ENCODE measurements around the gene PARVB. TPM values are rescaled to one million over a fixed set of nuclear protein-coding genes. Genes with fewer than 3 reads are reported as not detected.
A peak's percentile ranks its signal among the peaks of the same experiment; 100 is the strongest.

PARVB gene
- total and polyA plus RNA-seq, 4 experiments from 2014 or later, result 3.4 to 17.0 (median 9.8) TPM

- Histone ChIP-seq H3K4me3 (ENCODE audit: low read length in 2 of 2) (no peak overlapping the region), H3K9me3 (ENCODE audit: control insufficient read depth in 1 of 2, low read length in 2 of 2) (no peaks in the 10 kb centered on the region), H3K27ac (ENCODE audit: low read depth, low read length) (no peak overlapping the region), H3K36me3 (ENCODE audit: insufficient read depth, low read length) (no peaks in the 10 kb centered on the region), H3K4me1 (ENCODE audit: insufficient read depth, low read length) (no peaks in the 10 kb centered on the region), H3K27me3 (ENCODE audit: insufficient read depth, low read length) (no peaks in the 10 kb centered on the region)
- DNase-seq, result no peak
- intact Hi-C loops (cut with micrococcal nuclease), result no loop called here
- POLR2A ChIA-PET (ENCODE audit: partially characterized antibody), result interaction anchor here (1.2 kb wide), 1 partner anchor 14 kb away, joined by 4 read pairs; the partner anchor contains the start of gene PARVG
- CTCF ChIA-PET (ENCODE audit: partially characterized antibody), result no interaction called here
- no peak overlapping the region for H3K27ac Mint-ChIP-seq
- H3K9me3 Mint-ChIP-seq, result no peaks in the 10 kb centered on the region
- no peaks in the 10 kb centered on the region for H3K4me1 Mint-ChIP-seq
- H3K36me3 Mint-ChIP-seq, result no peaks in the 10 kb centered on the region
- no peaks in the 10 kb centered on the region for H3K27me3 Mint-ChIP-seq
- H3K4me3 Mint-ChIP-seq, result no peak overlapping the region
Measured at GRCh38 chr22:44167501-44167900, 143.4 kb downstream of the PARVB start.

- H3K4me1 ChIP-seq (ENCODE audit: insufficient read depth, low read length), result no peaks in the 10 kb centered on the region
- CTCF ChIA-PET (ENCODE audit: partially characterized antibody), result no interaction called here
- H3K27ac ChIP-seq (ENCODE audit: low read depth, low read length), result no peak overlapping the region
- no peaks in the 10 kb centered on the region for H3K36me3 Mint-ChIP-seq
- no peak overlapping the region for H3K4me3 ChIP-seq (ENCODE audit: low read length in 2 of 2)
- no peaks in the 10 kb centered on the region for H3K9me3 ChIP-seq (ENCODE audit: control insufficient read depth in 1 of 2, low read length in 2 of 2)
- H3K9me3 Mint-ChIP-seq, result no peaks in the 10 kb centered on the region
- no peak for DNase-seq
- no peaks in the 10 kb centered on the region for H3K27me3 Mint-ChIP-seq
- no peaks in the 10 kb centered on the region for H3K27me3 ChIP-seq (ENCODE audit: insufficient read depth, low read length)
- no peaks in the 10 kb centered on the region for H3K36me3 ChIP-seq (ENCODE audit: insufficient read depth, low read length)
- H3K4me1 Mint-ChIP-seq, result no peaks in the 10 kb centered on the region
- intact Hi-C loops (cut with micrococcal nuclease), result no loop called here
- no peak overlapping the region for H3K27ac Mint-ChIP-seq
- POLR2A ChIA-PET (ENCODE audit: partially characterized antibody), result interaction anchor here (1.2 kb wide), 1 partner anchor 13 kb away, joined by 4 read pairs; the partner anchor contains the start of gene PARVG
- H3K4me3 Mint-ChIP-seq, result no peak overlapping the region
Measured at GRCh38 chr22:44168206-44168605, 144.1 kb downstream of the PARVB start.

- no peaks in the 10 kb centered on the region for H3K4me1 ChIP-seq (ENCODE audit: insufficient read depth, low read length)
- H3K9me3 ChIP-seq (ENCODE audit: control insufficient read depth in 1 of 2, low read length in 2 of 2), result no peaks in the 10 kb centered on the region
- Mint-ChIP-seq H3K36me3 (no peaks in the 10 kb centered on the region), H3K4me1 (no peaks in the 10 kb centered on the region), H3K27me3 (peaks cover 0 to 2% of the 10 kb centered on the region in 2 donors), H3K27ac (no peak overlapping the region), H3K9me3 (no peaks in the 10 kb centered on the region), H3K4me3 (no peak overlapping the region)
- H3K4me3 ChIP-seq (ENCODE audit: low read length in 2 of 2), result no peak overlapping the region
- no peak overlapping the region for H3K27ac ChIP-seq (ENCODE audit: low read depth, low read length)
- no peaks in the 10 kb centered on the region for H3K27me3 ChIP-seq (ENCODE audit: insufficient read depth, low read length)
- ChIA-PET POLR2A (ENCODE audit: partially characterized antibody) (no interaction called here), CTCF (ENCODE audit: partially characterized antibody) (no interaction called here)
- intact Hi-C loops (cut with micrococcal nuclease), result no loop called here
- H3K36me3 ChIP-seq (ENCODE audit: insufficient read depth, low read length), result no peaks in the 10 kb centered on the region
- no peak for DNase-seq
Measured at GRCh38 chr22:44170470-44170869, 146.4 kb downstream of the PARVB start.

GRCh38 chr22:44171561-44171960 is 147.5 kb downstream of the PARVB start:
- intact Hi-C loops (cut with micrococcal nuclease), result no loop called here
- Histone ChIP-seq H3K36me3 (ENCODE audit: insufficient read depth, low read length) (no peaks in the 10 kb centered on the region), H3K27me3 (ENCODE audit: insufficient read depth, low read length) (no peaks in the 10 kb centered on the region), H3K9me3 (ENCODE audit: control insufficient read depth in 1 of 2, low read length in 2 of 2) (no peaks in the 10 kb centered on the region), H3K4me1 (ENCODE audit: insufficient read depth, low read length) (no peaks in the 10 kb centered on the region), H3K4me3 (ENCODE audit: low read length in 2 of 2) (no peak overlapping the region), H3K27ac (ENCODE audit: low read depth, low read length) (no peak overlapping the region)
- no peaks in the 10 kb centered on the region for H3K4me1 Mint-ChIP-seq
- H3K27ac Mint-ChIP-seq, result peak overlapping the region in 1 of 7 donors; percentile 88
- H3K36me3 Mint-ChIP-seq, result no peaks in the 10 kb centered on the region
- H3K9me3 Mint-ChIP-seq, result no peaks in the 10 kb centered on the region
- ChIA-PET POLR2A (ENCODE audit: partially characterized antibody) (interaction anchor here (0.6 kb wide), 1 partner anchor 94 kb away, joined by 5 read pairs; no protein-coding TSS in a partner anchor), CTCF (ENCODE audit: partially characterized antibody) (no interaction called here)
- H3K4me3 Mint-ChIP-seq, result no peak overlapping the region
- H3K27me3 Mint-ChIP-seq, result peaks cover 0 to 2% of the 10 kb centered on the region in 2 donors
- no peak for DNase-seq

GRCh38 chr22:44172370-44173108 is 148.4 kb downstream of the PARVB start:
- Histone ChIP-seq H3K4me3 (ENCODE audit: low read length in 2 of 2) (no peak overlapping the region), H3K4me1 (ENCODE audit: insufficient read depth, low read length) (no peaks in the 10 kb centered on the region), H3K9me3 (ENCODE audit: control insufficient read depth in 1 of 2, low read length in 2 of 2) (no peaks in the 10 kb centered on the region), H3K27me3 (ENCODE audit: insufficient read depth, low read length) (no peaks in the 10 kb centered on the region), H3K36me3 (ENCODE audit: insufficient read depth, low read length) (no peaks in the 10 kb centered on the region), H3K27ac (ENCODE audit: low read depth, low read length) (no peak overlapping the region)
- ChIA-PET POLR2A (ENCODE audit: partially characterized antibody) (no interaction called here), CTCF (ENCODE audit: partially characterized antibody) (interaction anchor here (0.6 kb wide), 1 partner anchor 24 kb away, joined by 3 read pairs; no protein-coding TSS in a partner anchor)
- intact Hi-C loops (cut with micrococcal nuclease), result no loop called here
- peaks cover 0 to 2% of the 10 kb centered on the region in 2 donors for H3K27me3 Mint-ChIP-seq
- no peak overlapping the region for H3K27ac Mint-ChIP-seq
- no peak overlapping the region for H3K4me3 Mint-ChIP-seq
- H3K36me3 Mint-ChIP-seq, result no peaks in the 10 kb centered on the region
- DNase-seq, result no peak
- H3K4me1 Mint-ChIP-seq, result no peaks in the 10 kb centered on the region
- H3K9me3 Mint-ChIP-seq, result no peaks in the 10 kb centered on the region

- H3K27me3 ChIP-seq (ENCODE audit: insufficient read depth, low read length), result no peaks in the 10 kb centered on the region
- H3K4me3 Mint-ChIP-seq, result no peak overlapping the region
- ChIA-PET POLR2A (ENCODE audit: partially characterized antibody) (no interaction called here), CTCF (ENCODE audit: partially characterized antibody) (interaction anchor here (0.6 to 0.7 kb wide), 2 partner anchors 23 to 179 kb away, joined by 3 to 4 read pairs; no protein-coding TSS in a partner anchor)
- no peaks in the 10 kb centered on the region for H3K9me3 Mint-ChIP-seq
- no peak for DNase-seq
- H3K9me3 ChIP-seq (ENCODE audit: control insufficient read depth in 1 of 2, low read length in 2 of 2), result no peaks in the 10 kb centered on the region
- peak overlapping the region in 1 of 7 donors; percentile 15 for H3K27ac Mint-ChIP-seq
- intact Hi-C loops (cut with micrococcal nuclease), result no loop called here
- no peaks in the 10 kb centered on the region for H3K4me1 ChIP-seq (ENCODE audit: insufficient read depth, low read length)
- no peaks in the 10 kb centered on the region for H3K36me3 Mint-ChIP-seq
- peaks cover 0 to 2% of the 10 kb centered on the region in 2 donors for H3K27me3 Mint-ChIP-seq
- no peak overlapping the region for H3K27ac ChIP-seq (ENCODE audit: low read depth, low read length)
- H3K36me3 ChIP-seq (ENCODE audit: insufficient read depth, low read length), result no peaks in the 10 kb centered on the region
- no peaks in the 10 kb centered on the region for H3K4me1 Mint-ChIP-seq
- H3K4me3 ChIP-seq (ENCODE audit: low read length in 2 of 2), result no peak overlapping the region
Measured at GRCh38 chr22:44173154-44173553, 149.1 kb downstream of the PARVB start.

- Histone ChIP-seq H3K27ac (ENCODE audit: low read depth, low read length) (no peak overlapping the region), H3K4me3 (ENCODE audit: low read length in 2 of 2) (no peak overlapping the region), H3K27me3 (ENCODE audit: insufficient read depth, low read length) (no peaks in the 10 kb centered on the region), H3K9me3 (ENCODE audit: control insufficient read depth in 1 of 2, low read length in 2 of 2) (no peaks in the 10 kb centered on the region), H3K4me1 (ENCODE audit: insufficient read depth, low read length) (peaks cover 8% of the 10 kb centered on the region), H3K36me3 (ENCODE audit: insufficient read depth, low read length) (no peaks in the 10 kb centered on the region)
- no peak overlapping the region for H3K27ac Mint-ChIP-seq
- H3K4me1 Mint-ChIP-seq, result peaks cover 2 to 6% (median 3%) of the 10 kb centered on the region in 4 donors
- POLR2A ChIA-PET (ENCODE audit: partially characterized antibody), result no interaction called here
- H3K4me3 Mint-ChIP-seq, result no peak overlapping the region
- H3K27me3 Mint-ChIP-seq, result peaks cover 0 to 2% of the 10 kb centered on the region in 2 donors
- intact Hi-C loops (cut with micrococcal nuclease), result no loop called here
- no peaks in the 10 kb centered on the region for H3K36me3 Mint-ChIP-seq
- no peaks in the 10 kb centered on the region for H3K9me3 Mint-ChIP-seq
- no peak for DNase-seq
- CTCF ChIA-PET (ENCODE audit: partially characterized antibody), result no interaction called here
Measured at GRCh38 chr22:44175676-44176075, 151.6 kb downstream of the PARVB start.

Measured in CD4-positive, alpha-beta memory T cell (primary cell).